ENCODE results near the gene TRIM48. TPM values are rescaled to one million over a fixed set of nuclear protein-coding genes. Genes with fewer than 3 reads are reported as not detected.
"Not testable (repeated sequence)": the region's sequence is repeated elsewhere in the genome, so short reads cannot be mapped to it uniquely, and the experiment has no call there.

The TRIM48 gene
- not detected for total RNA-seq

- not testable (repeated sequence) for H3K4me1 Mint-ChIP-seq, H3K9me3 Mint-ChIP-seq, DNase-seq, H3K4me3 Mint-ChIP-seq, H3K27ac Mint-ChIP-seq, H3K36me3 Mint-ChIP-seq, H3K27me3 Mint-ChIP-seq
Measured at GRCh38 chr11:55261855-55262254, at the start of gene TRIM48. Gene TRIM48 (plus strand): TSS chr11:55262155. CDS start chr11:55262268, 113 bp downstream.

GRCh38 chr11:55238316-55238715 lies 23.6 kb upstream of the TRIM48 start:
- DNase-seq: not testable (repeated sequence)
- peaks cover 14% of the 10 kb centered on the region for H3K9me3 Mint-ChIP-seq

GRCh38 chr11:55263081-55263480 lies 1.1 kb downstream of the TRIM48 start:
- no peaks in the 10 kb centered on the region for H3K27me3 Mint-ChIP-seq
- no peak overlapping the region for H3K4me3 Mint-ChIP-seq
- H3K36me3 Mint-ChIP-seq: no peaks in the 10 kb centered on the region
- H3K4me1 Mint-ChIP-seq: no peaks in the 10 kb centered on the region
- no peak for DNase-seq
- H3K27ac Mint-ChIP-seq: no peak overlapping the region
- peaks cover 2% of the 10 kb centered on the region for H3K9me3 Mint-ChIP-seq

More at GRCh38 chr11:55238316-55238715, 23.6 kb upstream of the TRIM48 start:
- H3K4me1 Mint-ChIP-seq, H3K27me3 Mint-ChIP-seq, H3K4me3 Mint-ChIP-seq, H3K27ac Mint-ChIP-seq, H3K36me3 Mint-ChIP-seq: not testable (repeated sequence)

Other genes starting within 250 kb of the TRIM48 start
- not detected for gene OR4A16, start 81.0 kb downstream of the TRIM48 start, total RNA-seq
- gene OR4A15, start 105.8 kb downstream of the TRIM48 start, total RNA-seq: not detected

All from activated naive CD8-positive, alpha-beta T cell treated with anti-CD3 and anti-CD28 coated beads for 36 hours (primary cell).